ENCODE measurements around the gene ZNF362.

Gene ZNF362

DNA sequence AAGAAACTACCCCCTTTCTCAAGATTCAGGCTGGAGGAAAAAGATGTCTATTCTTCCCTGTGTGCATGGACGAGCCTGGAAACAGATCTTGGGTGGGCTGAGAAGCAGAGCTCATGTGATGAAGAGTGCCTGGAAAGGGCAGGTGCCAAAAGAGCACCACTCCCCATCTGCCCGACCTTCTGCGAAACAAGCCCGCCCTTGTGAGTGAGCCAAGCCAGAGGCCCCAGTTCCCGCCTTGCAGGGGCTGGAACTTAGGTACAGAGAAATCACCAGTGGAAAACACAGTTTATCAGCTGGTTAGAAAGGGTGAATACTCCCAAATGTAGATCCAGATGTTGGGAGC, 91.3 kb downstream of the ZNF362 start:
- Histone ChIP-seq H3K27me3 (ENCODE audit: insufficient read depth, low read length) (peaks cover 88% of the 10 kb centered on the region), H3K4me3 (ENCODE audit: low read length) (peak overlapping the region; percentile 80; the same call in 1 of the 2 replicates), H3K4me1 (ENCODE audit: insufficient read depth, low read length) (peaks cover 37% of the 10 kb centered on the region), H3K27ac (ENCODE audit: low read length) (no peak overlapping the region), H3K36me3 (ENCODE audit: insufficient read depth, low read depth, low read length) (no peaks in the 10 kb centered on the region), H3K9me3 (ENCODE audit: insufficient read depth, low read depth, low read length) (no peaks in the 10 kb centered on the region), H3K9ac (ENCODE audit: low read depth, low read length) (0 out of 2 replicates have a peak overlapping the region, but pooled peaks have one; percentile 16)

DNA sequence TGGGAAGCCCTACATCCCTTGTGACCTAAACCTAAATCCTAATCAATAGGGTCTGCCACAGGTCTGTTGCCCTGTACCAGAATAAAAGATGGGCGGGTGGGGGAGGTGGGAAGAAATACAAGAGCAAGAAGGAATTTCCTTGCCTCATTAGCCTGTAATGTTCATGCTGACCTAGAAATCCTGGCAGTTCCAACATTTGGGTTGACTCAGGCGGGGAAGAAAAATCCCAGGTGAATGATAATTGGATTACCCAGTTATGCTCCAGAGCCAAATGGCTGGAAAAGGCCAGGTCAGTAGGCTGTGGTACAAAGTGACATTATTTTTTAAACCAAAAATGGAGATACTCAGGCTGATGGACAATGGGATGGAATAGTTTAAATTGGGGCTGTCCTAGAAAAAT, 91.9 kb downstream of the ZNF362 start:
- Histone ChIP-seq H3K9ac (ENCODE audit: low read depth, low read length) (peak overlapping the region; percentile 54; the same call in 1 of the 2 replicates), H3K36me3 (ENCODE audit: insufficient read depth, low read depth, low read length) (no peaks in the 10 kb centered on the region), H3K27ac (ENCODE audit: low read length) (no peak overlapping the region), H3K9me3 (ENCODE audit: insufficient read depth, low read depth, low read length) (no peaks in the 10 kb centered on the region), H3K4me3 (ENCODE audit: low read length) (peak overlapping the region; percentile 80), H3K4me1 (ENCODE audit: insufficient read depth, low read length) (peaks cover 32% of the 10 kb centered on the region; the same call in 1 of the 2 replicates), H3K27me3 (ENCODE audit: insufficient read depth, low read length) (peaks cover 94% of the 10 kb centered on the region)

DNA sequence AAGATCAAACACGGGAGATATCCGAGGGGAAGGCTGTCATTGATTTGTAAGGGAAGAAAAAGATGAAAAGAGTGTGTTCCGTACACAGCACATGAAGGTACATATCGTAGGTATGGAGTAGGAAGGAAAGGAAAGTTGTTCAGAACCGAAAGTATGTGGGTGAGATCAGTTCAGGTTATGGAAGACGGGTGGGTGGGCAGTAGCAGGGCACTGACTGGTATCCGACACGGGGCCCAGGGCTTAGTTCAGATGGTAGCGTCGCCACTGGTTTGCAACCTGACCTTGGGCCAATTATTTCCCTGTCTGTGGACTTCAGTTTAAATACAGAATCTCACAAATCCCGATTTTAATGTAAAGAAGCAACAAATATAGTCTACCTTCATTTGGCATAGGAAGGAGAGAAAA, 92.4 kb downstream of the ZNF362 start:
- Histone ChIP-seq H3K27ac (ENCODE audit: low read length) (no peak overlapping the region), H3K9me3 (ENCODE audit: insufficient read depth, low read depth, low read length) (no peaks in the 10 kb centered on the region), H3K36me3 (ENCODE audit: insufficient read depth, low read depth, low read length) (no peaks in the 10 kb centered on the region), H3K27me3 (ENCODE audit: insufficient read depth, low read length) (peaks cover 95% of the 10 kb centered on the region), H3K4me3 (ENCODE audit: low read length) (peak overlapping the region; percentile 80), H3K4me1 (ENCODE audit: insufficient read depth, low read length) (peaks cover 32% of the 10 kb centered on the region; the same call in 1 of the 2 replicates), H3K9ac (ENCODE audit: low read depth, low read length) (peak overlapping the region; percentile 54; the same call in 1 of the 2 replicates)

DNA sequence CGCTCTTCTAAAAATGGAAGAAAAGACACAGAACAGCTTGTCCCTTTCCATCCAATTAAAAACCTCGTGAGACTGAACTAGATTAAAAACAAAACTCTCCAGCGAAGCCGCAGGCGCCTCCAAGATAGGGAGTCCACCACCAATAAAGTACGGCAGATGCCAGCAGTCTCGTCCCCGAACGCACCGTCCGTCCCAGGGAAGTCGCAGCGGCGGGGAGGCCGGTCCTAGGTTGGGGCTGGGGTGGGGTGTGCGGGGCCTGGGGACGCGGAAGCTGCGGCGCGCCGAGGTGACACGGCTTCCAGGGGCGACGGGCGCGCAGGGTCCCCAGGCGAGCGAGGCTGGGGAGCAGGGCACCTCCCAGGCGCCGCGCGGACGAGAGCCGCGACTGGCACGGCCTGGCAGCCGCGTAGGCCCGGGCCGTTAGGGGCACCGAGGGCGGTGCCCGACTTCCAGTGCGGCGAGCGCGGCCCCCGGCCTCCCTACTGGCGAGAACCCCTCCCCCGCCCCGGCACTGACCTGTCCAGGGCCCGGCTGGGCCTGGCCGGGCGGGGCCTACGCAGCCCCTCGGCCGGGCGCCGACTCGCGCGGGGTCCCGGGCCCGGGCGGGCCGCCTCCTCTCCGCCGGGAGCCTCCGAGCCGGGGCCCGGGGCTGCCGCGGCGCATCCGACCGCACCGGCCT, 92.9 kb downstream of the ZNF362 start:
- Histone ChIP-seq H3K4me3 (ENCODE audit: low read length) (peak overlapping the region; percentile 80), H3K9me3 (ENCODE audit: insufficient read depth, low read depth, low read length) (no peaks in the 10 kb centered on the region), H3K9ac (ENCODE audit: low read depth, low read length) (peak overlapping the region; percentile 54; the same call in 1 of the 2 replicates), H3K4me1 (ENCODE audit: insufficient read depth, low read length) (peaks cover 32% of the 10 kb centered on the region; the same call in 1 of the 2 replicates), H3K36me3 (ENCODE audit: insufficient read depth, low read depth, low read length) (no peaks in the 10 kb centered on the region), H3K27me3 (ENCODE audit: insufficient read depth, low read length) (peaks cover 95% of the 10 kb centered on the region), H3K27ac (ENCODE audit: low read length) (no peak overlapping the region)

DNA sequence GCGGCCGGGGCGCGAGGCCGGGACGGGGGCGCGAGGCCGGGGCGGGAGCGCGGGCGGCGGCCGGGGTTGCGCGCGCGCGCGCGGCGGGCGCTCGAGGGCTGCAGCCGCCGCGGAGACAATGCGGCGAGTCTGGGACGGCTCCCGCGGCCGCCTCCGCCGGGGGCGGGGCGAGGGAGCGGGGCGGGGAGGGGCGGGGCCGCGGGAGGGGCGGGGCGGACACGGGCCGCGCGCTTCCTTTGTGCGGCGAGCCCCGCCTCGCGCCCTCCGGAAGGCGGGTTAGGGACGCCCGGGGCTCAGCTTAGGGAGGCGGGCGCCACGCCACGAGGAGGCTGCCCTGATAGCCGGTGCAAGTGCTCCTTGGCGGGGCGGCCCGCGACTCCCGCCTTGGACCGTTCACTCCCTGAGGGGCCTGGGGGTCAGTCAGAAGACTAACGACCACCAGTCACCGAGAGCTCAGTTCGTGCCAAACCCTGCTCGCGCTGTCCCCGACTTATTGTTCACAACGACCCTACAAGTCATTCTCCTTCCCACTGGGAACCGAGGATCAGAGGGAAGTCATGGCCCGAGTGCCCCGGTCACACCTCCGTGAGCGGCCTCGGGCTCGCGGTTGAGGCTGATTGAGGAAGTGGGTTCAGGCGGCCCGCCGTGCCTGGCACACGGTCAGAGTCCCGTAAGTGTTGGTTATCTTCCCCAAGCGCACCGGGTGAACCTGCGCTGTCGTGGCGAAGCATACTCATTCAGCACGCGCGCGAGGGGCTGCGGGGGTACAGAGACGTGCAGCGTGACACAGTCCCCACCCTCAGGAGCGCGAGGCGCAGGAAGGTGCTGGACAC, 93.7 kb downstream of the ZNF362 start:
- peaks cover 32% of the 10 kb centered on the region; the same call in 1 of the 2 replicates for H3K4me1 ChIP-seq (ENCODE audit: insufficient read depth, low read length)
- H3K27ac ChIP-seq (ENCODE audit: low read length): no peak overlapping the region
- H3K9ac ChIP-seq (ENCODE audit: low read depth, low read length): peak overlapping the region; percentile 36; the same call in 1 of the 2 replicates
- no peaks in the 10 kb centered on the region for H3K9me3 ChIP-seq (ENCODE audit: insufficient read depth, low read depth, low read length)
- peak overlapping the region; percentile 73 for H3K4me3 ChIP-seq (ENCODE audit: low read length)
- H3K36me3 ChIP-seq (ENCODE audit: insufficient read depth, low read depth, low read length): no peaks in the 10 kb centered on the region
- H3K27me3 ChIP-seq (ENCODE audit: insufficient read depth, low read length): peaks cover 95% of the 10 kb centered on the region

Measured in iPS-20b (cell line).